Kasumi-1 (cell line): Measurements from ENCODE around the gene CDC123.
"Not testable (repeated sequence)": the region's sequence is repeated elsewhere in the genome, so short reads cannot be mapped to it uniquely, and the experiment has no call there.

ENCODE experiments used
- DNase-seq, 2 experiments: peaks; one replicate each; lab custom pipeline; 2025; lab: John Stamatoyannopoulos, UW

Gene CDC123

DNA sequence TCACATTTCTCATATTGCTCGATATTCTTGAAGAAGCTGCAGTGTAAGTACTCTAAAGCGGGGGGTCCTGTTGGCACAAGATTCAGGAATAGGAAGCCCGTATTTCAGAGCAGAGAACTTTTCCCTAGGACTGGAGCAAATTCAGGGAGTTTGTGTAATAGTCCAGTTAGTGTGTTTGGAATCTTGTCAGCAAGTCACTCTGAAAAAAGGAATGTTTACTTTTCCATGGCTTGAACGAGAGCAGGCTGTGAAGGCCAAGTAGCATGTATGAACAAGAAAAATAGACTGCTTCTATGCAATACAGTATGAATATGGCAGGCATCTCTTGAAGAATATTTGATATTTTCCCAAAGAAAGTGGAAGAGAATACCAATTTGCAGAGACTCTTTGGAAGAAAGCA, 39.8 kb downstream of the CDC123 start:
- DNase-seq = no peak

DNA sequence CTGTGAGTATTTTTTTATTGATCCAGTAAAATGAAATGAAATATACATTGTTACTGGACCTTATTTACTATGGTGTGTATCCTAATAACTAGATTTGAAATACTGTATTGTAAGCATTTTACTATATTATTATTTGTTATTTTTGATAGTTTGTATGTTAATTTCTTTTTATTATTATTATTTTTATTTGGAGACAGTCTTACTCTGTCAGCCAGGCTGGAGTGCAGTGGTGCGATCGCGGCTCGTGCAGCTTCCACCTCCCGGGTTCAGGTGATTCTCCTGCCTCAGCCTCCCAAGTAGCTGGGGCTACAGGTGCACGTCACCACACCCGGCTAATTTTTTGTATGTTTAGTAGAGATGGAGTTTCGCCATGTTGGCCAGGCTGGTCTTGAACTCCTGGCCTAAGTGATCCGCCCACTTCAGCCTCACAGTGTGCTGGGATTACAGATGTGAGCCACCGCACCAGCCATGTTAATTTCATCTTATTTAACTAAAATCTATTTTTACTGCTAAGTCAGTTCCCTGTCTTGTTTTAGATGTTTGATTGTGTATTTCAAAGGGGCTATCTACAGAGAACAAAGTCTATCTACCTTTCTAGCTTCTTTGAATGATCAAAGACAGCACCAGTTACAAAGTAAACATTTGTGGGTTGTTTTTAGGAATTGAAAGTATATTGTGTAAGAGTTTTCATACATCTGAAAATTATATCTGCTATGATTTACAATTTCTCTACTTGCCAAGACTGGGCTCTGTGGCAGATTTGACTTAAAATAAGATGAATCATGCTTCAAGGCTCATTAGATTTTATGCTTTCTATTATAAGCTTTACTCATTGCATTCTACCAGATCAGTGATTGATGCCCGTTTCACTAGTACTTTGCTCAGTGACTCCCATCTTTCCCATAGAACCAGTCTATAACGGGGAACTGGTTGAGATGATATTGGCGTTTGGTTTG, 41.6 kb downstream of the CDC123 start:
- DNase-seq = no peak

DNA sequence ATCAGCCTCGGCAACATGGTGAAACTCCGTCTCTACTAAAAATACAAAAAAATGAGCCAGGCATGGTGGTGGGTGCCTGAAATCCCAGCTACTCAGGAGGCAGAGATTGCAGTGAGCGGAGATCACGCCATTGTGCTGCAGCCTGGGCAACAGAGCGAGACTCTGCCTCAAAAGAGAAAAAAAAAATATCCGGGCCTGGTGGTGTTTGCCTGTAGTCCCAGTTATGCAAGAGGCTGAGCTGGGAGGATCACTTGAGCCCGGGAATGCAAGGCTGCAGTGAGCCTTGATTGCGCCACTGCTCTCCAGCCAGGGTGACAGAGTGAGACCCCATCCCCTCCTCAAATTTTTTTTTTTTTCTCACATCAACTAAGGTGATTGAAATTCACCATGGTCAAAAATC, 42.8 kb downstream of the CDC123 start:
- no peak for DNase-seq

DNA sequence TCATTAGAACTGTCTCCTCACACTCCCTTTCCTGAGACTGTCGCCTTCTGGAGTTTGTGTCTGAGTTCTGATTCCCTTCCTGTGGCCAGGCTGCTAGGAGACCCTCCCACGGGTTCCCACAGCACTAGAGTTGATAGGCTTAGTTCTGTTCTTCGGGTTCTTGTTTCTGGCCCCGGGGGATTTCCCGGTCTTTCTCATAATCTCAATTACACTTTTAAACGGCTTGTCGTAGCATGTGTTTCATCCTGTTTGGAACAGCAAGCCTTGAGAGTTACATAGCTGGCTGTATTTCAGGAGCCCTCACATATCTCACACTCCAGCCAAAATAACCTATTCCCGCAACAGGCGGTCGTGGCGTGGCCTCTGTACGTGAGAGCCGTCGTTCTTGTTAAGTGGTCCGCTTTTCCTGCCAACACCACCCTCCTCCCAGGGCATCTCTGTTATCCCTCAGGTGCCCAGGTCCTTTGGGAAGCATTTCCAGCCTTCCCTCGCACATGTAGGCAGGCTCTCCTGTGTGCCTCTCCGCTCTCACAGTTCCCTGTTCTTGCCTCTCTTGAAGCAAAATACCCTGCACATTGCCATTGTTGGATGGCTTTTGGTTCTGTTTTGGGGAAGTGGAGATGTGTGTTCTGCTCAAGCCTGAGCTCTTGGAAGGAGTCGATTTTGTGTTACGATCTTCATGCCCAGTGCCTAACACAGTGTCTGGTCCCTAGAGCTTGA, 46.0 kb downstream of the CDC123 start:
- DNase-seq = peak; percentile 22 to 39

DNA sequence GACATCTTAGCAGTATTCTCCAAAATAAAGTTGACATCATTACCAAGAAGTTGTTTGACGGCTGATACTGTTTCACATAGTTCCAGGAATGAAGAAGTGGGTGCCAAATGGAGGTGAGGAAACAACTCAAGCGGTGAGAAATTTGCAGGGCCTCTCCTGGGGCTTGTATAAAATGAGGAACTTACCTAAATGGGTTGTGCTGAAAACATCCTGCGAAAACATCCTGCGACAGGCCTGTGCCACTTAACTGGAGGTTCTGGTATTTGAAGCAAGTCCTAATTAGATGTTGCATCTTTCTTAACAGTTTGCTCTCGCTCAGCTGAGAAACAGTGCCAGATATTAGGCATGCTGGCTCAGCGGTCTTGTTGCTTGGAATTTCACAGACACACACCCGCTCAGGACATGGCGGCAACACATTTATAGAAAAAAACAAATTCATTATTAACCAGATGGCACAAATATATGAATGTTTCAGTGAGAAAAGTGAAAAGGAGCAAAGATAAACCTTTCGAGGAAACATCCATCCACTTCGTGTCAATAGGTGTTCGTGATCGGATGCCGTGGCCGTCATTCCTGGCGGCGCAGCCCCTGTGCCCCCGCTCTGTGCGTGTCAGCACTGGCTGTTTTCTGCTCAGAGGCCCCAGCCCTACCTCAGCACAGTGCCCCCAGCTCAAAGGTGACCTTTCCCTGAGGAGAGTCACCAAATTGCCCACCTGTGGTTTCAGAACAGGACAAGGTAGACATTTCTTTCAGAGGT, 48.1 kb downstream of the CDC123 start:
- DNase-seq = peak; percentile 78 to 84

DNA sequence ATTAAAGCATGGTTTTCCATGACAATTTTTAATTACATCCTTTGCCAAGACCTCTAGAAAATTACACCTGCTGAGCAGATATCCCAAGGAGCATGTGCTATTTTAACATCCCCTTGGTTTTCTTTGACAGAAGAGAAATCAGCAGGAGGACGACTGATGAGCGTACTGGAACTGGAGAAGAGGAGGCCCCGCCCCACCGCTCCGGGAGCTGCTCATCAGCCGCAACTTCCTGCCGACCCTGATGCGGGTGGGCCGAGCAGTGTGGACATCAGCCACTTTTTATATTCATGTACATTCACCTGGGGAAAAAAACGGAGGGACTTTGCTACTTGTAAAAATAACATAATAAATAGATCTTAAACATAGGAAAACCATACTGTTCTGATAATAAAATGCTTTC, 54.2 kb downstream of the CDC123 start:
- DNase-seq = no peak

DNA sequence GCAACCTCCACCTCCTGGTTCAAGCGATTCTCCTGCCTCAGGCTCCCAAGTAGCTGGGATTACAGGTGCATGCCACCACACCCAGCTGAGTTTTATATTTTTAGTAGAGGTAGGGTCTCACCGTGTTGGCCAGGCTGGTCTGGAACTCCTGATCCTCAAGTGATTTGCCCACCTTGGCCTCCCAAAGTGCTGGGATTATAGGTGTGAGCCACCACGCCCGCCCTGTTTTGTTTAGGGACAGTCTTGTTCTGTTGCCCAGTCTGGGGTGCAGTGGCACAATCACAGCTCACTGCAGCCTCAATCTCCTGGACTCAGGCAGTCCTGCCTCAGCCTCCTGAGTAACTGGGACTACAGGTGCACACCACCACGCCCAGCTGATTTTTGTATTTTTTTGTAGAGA, 54.7 kb downstream of the CDC123 start:
- not testable (repeated sequence) for DNase-seq

DNA sequence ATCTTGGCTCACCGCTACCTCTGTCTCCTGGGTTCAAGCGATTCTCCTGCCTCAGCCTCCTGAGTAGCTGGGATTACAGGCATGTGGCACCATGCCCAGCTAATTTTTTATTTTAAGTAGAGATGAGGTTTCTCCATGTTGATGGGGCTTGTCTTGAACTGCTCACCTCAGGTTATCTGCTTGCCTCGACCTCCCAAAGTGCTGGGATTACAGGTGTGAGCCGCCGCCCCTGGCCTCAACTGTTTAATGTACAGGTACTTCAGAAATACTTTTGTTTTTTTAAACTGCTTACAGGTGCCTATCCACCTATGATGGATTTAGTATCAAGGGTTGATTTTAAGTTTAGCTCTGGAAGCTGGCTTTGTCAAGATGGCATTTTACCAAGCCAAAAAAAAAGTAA, 55.6 kb downstream of the CDC123 start:
- DNase-seq = no peak

DNA sequence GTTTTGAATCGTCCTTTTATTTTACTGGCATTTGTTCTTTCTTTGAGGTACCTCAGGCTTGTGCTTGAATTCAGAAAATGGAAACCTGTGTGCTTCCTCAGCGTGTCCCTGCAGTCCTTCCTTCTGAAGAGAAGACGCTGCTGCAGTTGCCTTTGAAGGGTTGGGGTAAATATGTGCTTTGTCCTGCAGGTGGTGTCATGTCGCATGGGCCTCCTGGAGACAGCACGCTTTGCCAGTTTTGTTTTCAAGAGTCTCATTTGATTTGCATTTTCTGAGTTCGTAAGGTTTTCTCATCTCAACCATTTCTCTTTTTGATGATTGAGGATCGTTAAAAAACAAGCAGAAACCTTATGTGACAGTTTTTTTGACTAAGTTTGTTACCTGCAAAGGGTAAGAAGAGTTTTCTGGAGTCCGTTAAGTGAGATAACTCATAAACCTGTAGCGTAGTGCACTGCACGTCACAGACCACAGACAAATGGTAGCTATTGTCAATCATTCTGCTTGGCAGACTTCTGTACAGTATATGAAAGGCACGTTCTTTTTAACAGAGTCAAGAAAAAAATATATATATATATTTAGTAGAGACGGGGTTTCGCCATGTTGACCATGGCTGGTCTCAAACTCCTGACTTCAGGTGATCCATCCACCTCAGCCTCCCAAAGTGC, 57.0 kb downstream of the CDC123 start:
- peak; percentile 42 to 61 for DNase-seq

DNA sequence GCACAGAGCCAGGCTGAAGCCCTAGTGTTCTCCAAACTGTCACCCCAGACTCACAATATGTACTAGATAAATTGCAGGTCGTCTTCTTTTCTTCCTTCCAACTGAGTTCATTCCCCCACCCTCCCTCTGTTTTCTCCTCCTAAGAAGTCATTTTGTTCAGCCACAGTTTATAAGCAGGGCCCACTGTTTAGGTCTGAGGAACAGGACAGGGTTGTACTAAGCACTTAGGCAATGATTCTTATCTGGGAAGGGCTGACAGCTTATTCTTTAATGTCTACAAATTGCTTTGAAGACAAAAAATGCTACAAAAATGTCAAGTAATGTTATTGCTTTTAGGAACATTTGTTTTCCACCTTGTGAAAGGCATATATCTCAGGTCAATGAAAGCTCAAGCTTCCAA, 59.1 kb downstream of the CDC123 start:
- no peak for DNase-seq

DNA sequence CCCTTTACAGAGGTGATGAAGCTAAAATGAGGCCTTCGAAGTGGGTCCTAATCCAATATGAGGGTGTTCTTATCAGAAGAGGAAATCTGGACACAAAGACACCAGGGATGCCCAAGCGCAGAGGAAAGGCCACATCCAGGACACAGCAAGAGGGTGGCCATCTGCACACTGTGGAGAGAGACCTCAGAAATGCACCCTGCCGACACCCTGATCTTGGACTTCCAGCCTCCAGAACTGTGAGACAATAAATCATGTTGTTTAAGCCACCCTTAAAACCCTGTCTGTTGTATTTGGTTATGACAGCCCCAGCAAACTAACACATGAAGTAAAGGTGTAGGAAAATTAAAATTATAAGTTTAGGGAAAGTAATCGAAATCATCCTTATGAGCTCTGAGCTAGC, 64.0 kb downstream of the CDC123 start:
- DNase-seq = no peak

DNA sequence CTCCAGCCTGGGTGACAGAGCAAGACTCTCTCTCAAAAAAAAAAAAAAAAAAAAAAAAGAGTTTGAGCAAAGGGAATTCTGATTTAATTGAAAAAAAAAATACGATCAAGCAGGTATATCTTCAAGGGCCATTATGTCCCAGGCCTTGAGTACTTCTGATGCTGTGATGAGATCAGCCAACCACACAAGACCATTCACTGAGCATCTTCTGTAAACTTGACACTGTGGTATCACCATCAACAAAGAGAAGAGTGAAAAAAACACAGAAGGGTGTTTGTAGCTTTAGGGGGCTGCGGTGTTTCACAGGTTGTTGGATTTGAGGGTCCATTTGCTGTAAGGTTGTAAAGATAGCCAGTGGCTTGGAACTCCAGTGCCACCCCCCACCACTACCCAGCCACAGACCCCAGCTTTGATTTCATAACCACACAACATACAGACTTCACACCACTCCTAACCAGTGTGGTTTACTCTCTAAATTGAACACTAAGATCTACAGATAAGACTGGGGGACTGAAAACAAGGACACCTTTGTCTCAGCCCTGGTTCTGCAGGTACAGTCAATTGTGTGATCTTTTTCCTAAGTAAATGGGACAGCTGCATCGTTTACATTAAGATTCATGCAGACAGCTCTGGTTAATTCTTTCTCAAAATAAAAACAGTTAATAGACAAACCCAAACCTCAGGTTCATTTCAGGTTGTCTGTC, 66.4 kb downstream of the CDC123 start:
- no peak for DNase-seq

DNA sequence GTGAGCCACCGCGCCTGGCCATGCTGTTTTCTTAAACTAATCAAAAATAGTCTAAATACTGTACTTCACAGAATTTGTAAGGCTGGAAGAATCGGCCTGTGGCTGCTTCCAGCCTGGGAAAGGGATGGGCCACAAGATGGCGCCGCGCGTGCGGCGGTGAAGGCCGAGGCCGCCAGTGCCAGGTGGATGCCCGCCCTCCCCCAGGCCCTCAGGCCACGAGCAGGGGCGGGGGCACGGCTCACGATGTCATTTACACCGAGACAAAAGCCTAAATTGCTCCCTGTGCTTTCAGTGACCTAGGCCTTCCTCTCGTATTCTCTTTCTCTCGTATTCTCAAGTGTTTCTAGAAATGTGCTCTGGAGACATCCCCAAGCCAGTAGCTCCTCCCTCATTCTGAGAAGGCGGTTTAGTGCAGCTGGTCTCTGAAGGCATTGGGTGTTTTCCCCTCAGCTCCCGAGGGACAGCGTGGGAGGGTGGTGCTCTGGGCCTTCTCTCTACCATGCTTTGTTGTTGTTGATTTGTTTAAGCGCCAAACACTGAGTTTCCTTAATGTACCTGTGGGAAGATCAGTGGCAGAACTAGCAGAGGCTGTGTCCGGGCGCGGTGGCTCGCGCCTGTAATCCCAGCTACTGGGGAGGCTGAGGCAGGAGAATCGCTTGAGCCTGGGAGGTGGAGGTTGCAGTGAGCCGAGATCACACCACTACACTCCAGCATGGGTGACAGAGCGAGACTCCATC, 68.4 kb downstream of the CDC123 start:
- peak; percentile 86 to 90 for DNase-seq

DNA sequence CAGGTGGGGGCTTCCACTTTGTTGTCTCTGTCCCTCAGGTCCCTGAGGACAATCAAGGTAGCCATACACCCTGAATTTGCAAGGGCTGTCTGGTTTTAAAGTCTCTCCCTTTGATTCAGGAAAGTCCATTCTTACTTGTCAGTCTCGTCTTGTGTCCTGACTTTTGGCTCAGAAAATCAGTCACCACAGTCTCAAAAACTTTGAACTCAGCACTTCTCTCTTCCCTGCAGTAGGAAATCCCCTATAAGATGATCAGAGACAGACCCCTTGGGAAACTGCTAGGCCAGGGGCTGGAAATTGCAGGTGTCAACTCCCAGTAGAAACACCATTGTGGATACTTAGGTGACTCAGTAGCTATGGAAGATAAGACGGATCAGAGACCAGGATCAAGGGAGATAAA, 73.1 kb downstream of the CDC123 start:
- DNase-seq = no peak

DNA sequence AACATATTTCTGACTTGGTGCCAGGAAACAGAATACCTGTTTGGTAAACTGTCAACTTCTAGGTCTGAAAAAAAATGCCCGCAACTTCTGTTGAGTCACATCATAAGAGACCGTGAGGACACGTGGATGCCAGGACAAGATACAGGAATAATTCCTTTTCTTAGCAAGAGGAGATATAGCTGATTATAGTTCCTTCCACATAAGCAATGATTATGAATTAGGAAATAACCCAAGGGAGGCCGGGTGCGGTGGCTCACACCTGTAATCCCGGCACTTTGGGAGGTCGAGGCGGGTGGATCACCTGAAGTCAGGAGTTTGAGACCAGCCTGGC, 75.2 kb downstream of the CDC123 start:
- no peak for DNase-seq

DNA sequence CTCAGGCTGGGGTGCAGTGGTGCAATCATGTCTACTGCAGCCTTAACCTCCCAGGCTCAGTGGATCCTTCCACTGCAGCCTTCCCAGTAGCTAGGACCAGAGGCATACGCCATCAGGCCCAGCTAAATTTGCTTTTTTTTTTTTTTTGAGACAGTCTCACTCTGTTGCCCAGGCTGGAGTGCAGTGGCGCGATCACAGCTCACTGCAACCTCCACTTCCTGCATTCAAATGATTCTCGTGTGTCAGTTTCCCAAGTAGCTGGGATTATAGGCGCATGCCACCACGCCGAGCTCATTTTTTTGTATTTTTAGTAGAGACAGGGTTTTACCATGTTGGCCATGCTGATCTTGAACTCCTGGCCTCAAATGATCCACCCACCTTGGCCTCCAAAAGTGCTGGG, 81.9 kb downstream of the CDC123 start:
- DNase-seq = not testable (repeated sequence)

DNA sequence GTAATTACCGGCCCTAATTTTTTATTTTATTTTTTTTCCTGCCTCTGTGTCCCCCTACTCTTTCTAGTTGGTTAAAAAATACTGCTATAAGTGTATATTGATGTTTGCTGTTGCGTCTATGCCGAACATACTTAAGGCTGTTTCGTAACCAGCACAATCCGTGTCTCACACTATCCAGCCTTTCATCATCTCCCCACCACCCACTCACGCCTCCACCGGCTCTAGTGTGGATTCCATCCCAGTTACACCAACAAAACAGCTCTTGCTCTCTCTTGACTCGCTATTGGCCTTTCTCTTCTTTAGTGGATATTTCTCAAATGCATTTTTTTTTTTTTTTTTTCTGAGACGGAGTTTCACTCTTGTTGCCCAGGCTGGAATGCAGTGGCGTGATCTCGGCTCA, 83.3 kb downstream of the CDC123 start:
- no peak for DNase-seq

DNA sequence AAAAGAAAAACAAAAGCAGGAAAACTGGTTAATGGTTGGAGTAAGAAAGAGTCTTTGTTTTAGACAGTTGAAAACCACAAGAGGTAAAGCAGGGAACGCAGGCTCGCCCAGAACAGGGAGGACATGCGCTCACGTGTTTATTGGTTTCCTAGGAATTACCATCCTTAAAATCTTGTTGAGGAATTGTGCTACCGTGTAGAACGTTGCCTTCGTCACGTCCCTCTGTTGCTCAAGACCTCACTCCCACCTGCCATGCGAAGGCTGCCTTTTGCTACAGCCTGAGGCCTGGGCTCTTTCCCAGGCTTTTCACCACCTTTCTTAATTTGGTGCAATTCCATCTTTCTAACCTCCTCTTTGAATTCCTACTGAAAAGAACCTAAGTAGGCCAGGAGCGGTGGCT, 91.8 kb downstream of the CDC123 start:
- no peak for DNase-seq

DNA sequence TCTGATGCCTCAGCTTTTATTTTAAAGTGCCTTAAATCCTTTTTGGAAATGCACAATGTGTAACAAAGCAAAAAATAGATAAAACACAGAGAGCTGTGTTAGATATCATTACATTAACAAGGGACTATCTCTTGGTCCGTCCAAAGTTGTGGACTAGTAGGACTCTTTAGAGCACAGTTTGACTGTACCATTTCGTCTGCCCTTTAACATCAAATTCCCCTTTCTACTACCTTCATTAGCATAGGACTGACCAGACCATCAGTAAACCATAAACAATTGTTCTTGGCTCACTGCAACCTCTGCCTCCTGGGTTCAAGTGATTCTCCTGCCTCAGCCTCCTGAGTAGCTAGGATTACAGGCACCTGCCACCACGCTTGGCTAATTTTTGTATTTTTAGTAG, 101.8 kb downstream of the CDC123 start:
- not testable (repeated sequence) for DNase-seq

DNA sequence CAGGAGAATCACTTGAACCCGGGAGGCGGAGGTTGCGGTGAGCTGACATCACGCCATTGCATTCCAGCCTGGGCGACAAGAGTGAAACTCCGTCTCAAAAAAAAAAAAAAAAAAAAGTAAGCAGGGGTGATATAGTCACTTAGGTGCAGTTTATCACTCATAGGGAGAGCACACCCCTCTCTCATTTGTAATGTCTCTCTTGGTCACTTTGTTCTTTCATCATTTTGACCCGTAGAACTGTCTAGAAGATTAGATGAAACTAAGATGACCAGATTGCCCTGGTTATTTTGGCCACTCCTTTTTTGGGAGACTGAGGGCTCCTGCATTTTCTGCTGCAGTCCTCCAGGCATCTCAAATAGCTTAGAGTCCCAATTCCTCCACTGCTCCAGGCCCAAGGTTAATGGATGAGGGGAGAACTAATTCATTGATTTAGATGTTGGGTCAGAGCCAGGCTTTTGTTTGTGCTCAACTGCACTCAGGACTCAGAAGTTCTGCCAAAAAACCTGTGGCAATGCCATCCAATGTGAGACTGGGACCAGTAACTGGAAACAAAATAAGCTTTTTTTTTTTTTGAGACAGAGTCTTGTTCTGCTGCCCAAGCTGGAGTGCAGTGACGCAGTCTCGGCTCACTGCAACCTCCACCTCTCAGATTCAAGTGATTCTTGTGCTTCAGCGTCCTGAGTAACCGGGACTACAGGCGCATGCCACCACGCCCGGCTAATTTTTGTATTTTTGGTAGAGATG, 103.4 kb downstream of the CDC123 start:
- no peak for DNase-seq
